ENCODE results near the gene CAPZB.

DNA sequence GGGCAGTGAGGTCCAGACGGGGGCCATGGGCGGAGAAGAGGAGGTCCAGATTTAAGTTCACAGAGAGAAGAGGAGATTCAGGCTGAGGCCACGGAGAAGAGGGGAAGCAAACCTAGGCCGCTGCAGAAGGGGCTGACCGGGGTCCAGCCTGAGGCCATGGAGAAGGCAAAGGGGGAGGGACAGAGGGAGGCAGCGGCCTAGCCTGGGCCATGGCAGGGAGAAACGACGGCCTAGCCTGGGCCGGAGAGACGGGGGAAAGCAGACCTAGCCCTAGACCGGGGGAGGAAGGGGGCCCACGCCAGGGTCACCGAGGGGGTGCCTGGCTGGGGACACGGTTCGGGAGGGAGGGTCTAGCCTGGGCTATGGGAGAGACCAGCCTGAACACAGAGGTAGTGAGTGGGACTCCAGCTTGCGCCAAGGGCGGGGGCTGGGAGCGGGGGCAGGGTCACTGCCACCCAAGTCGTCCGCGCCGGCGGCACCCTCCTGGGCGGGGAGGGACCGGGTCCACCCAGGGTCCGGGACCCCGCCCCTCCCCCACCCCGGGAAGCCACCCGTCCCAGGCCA, 459 bp downstream of the CAPZB start:
- TF ChIP-seq, protein P1, sequence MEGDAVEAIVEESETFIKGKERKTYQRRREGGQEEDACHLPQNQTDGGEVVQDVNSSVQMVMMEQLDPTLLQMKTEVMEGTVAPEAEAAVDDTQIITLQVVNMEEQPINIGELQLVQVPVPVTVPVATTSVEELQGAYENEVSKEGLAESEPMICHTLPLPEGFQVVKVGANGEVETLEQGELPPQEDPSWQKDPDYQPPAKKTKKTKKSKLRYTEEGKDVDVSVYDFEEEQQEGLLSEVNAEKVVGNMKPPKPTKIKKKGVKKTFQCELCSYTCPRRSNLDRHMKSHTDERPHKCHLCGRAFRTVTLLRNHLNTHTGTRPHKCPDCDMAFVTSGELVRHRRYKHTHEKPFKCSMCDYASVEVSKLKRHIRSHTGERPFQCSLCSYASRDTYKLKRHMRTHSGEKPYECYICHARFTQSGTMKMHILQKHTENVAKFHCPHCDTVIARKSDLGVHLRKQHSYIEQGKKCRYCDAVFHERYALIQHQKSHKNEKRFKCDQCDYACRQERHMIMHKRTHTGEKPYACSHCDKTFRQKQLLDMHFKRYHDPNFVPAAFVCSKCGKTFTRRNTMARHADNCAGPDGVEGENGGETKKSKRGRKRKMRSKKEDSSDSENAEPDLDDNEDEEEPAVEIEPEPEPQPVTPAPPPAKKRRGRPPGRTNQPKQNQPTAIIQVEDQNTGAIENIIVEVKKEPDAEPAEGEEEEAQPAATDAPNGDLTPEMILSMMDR (conservative IDR thresholded peaks at IDR 0.05; ENCODE audit: low read length): no peak
- no peak for TF ChIP-seq EZH2phosphoT487 (IDR thresholded peaks at IDR 0.05; ENCODE audit: borderline replicate concordance)

All from Loucy (cell line).